HepG2 (cell line): ENCODE results near the gene FAT1. TPM values are rescaled to one million over a fixed set of nuclear protein-coding genes. Genes with fewer than 3 reads are reported as not detected.

Source experiments
- CAMTA2 ChIP-seq: sonication (generic); formaldehyde crosslinking; IDR thresholded peaks from 2 replicates; pipeline ENCODE4 v1.4.0; 2020; ENCODE audit warnings: mild to moderate bottlenecking, missing genetic modification reagents, borderline replicate concordance
- CENPT ChIP-seq: sonication (generic); formaldehyde crosslinking; IDR thresholded peaks from 2 replicates; pipeline ENCODE4 v1.8.0; 2022; ENCODE audit warnings: low read depth, mild to moderate bottlenecking, moderate library complexity, missing genetic modification reagents
- EEA1 ChIP-seq: sonication (generic); formaldehyde crosslinking; IDR thresholded peaks from 2 replicates; pipeline ENCODE4 v1.5.1; 2020; ENCODE audit warnings: mild to moderate bottlenecking, missing genetic modification reagents, borderline replicate concordance
- ETV5 ChIP-seq: IDR thresholded peaks from 2 replicates; pipeline ENCODE4 v1.6.1; 2018; ENCODE audit warnings: missing biosample characterization, missing genetic modification reagents, inconsistent platforms, borderline replicate concordance
- GZF1 ChIP-seq: sonication (generic); formaldehyde crosslinking; IDR thresholded peaks from 2 replicates; pipeline ENCODE4 v1.5.1; 2020; ENCODE audit warnings: mild to moderate bottlenecking, missing genetic modification reagents
- HNF4A ChIP-seq: sonication (generic); formaldehyde crosslinking; IDR thresholded peaks from 2 replicates; pipeline ENCODE4 v1.4.0; 2020; ENCODE audit warnings: missing genetic modification reagents
- KDM6A ChIP-seq: IDR thresholded peaks from 2 replicates; pipeline ENCODE4 v1.6.1; 2016; ENCODE audit warnings: low read depth
- KLF13 ChIP-seq: sonication (generic); formaldehyde crosslinking; IDR thresholded peaks from 2 replicates; pipeline ENCODE4 v1.4.0; 2020; ENCODE audit warnings: mild to moderate bottlenecking, missing genetic modification reagents
- MAFF ChIP-seq: IDR thresholded peaks from 2 replicates; pipeline ENCODE4 v1.6.1; 2011; ENCODE audit warnings: low read depth, low read length, improper control_type of control experiment
- MIER2 ChIP-seq: IDR thresholded peaks from 2 replicates; pipeline ENCODE4 v1.6.1; 2016; ENCODE audit warnings: missing biosample characterization, missing genetic modification reagents
- MTA1 ChIP-seq: sonication (generic); formaldehyde crosslinking; IDR thresholded peaks from 2 replicates; pipeline ENCODE4 v1.4.0; 2020; ENCODE audit warnings: missing genetic modification reagents, mild to moderate bottlenecking, borderline replicate concordance
- MXD4 ChIP-seq: IDR thresholded peaks from 2 replicates; pipeline ENCODE4 v1.6.1; 2016; ENCODE audit warnings: mild to moderate bottlenecking, missing biosample characterization, missing genetic modification reagents
- NFRKB ChIP-seq: fragments of 450-650 bp; IDR thresholded peaks from 2 replicates; pipeline ENCODE4 v1.6.1; 2017
- RBFOX2 ChIP-seq: fragments of 200-400 bp; formaldehyde crosslinking; IDR thresholded peaks from 2 replicates; pipeline ENCODE4 v1.6.1; 2017; ENCODE audit warnings: low read depth, mild to moderate bottlenecking, low read length
- RFXAP ChIP-seq: sonication (generic); formaldehyde crosslinking; IDR thresholded peaks from 2 replicates; pipeline ENCODE4 v1.4.0; 2020; ENCODE audit warnings: missing genetic modification reagents, borderline replicate concordance
- STAT6 ChIP-seq: sonication (generic); formaldehyde crosslinking; IDR thresholded peaks from 2 replicates; pipeline ENCODE4 v1.4.0; 2020; ENCODE audit warnings: missing genetic modification reagents, mild to moderate bottlenecking, borderline replicate concordance
- TFE3 ChIP-seq: IDR thresholded peaks from 2 replicates; pipeline ENCODE4 v1.6.1; 2016
- ZBTB38 ChIP-seq: sonication (generic); formaldehyde crosslinking; IDR thresholded peaks from 2 replicates; pipeline ENCODE4 v1.5.1; 2020; ENCODE audit warnings: mild to moderate bottlenecking, missing genetic modification reagents
- ZFAT ChIP-seq: sonication (generic); formaldehyde crosslinking; conservative IDR thresholded peaks from 2 replicates; pipeline ENCODE4 v1.8.1; 2023; ENCODE audit warnings: missing genetic modification reagents, inconsistent platforms
- ZNF296 ChIP-seq: sonication (generic); formaldehyde crosslinking; conservative IDR thresholded peaks from 2 replicates; pipeline ENCODE4 v1.5.0; 2020; ENCODE audit warnings: mild to moderate bottlenecking, missing genetic modification reagents
- ZNF557 ChIP-seq: sonication (generic); formaldehyde crosslinking; IDR thresholded peaks from 2 replicates; pipeline ENCODE4 v1.4.0; 2020; ENCODE audit warnings: missing genetic modification reagents
- ZNF558 ChIP-seq: sonication (generic); formaldehyde crosslinking; IDR thresholded peaks from 2 replicates; pipeline ENCODE4 v1.9.0; 2022; ENCODE audit warnings: mild to moderate bottlenecking, missing genetic modification reagents, borderline replicate concordance
- ZNF605 ChIP-seq: sonication (generic); formaldehyde crosslinking; IDR thresholded peaks from 2 replicates; pipeline ENCODE4 v1.8.0; 2022; ENCODE audit warnings: mild to moderate bottlenecking, missing genetic modification reagents
- ZNF616 ChIP-seq: sonication (generic); formaldehyde crosslinking; IDR thresholded peaks from 2 replicates; pipeline ENCODE4 v1.5.0; 2020; ENCODE audit warnings: low read depth, mild to moderate bottlenecking, missing genetic modification reagents
- ZNF644 ChIP-seq: IDR thresholded peaks from 2 replicates; pipeline ENCODE4 v1.6.1; 2016; ENCODE audit warnings: low read depth
- ZNF703 ChIP-seq: sonication (generic); formaldehyde crosslinking; IDR thresholded peaks from 2 replicates; pipeline ENCODE4 v1.5.1; 2020; ENCODE audit warnings: missing genetic modification reagents, mild to moderate bottlenecking, moderate library complexity, borderline replicate concordance
- ZNF883 ChIP-seq: sonication (generic); formaldehyde crosslinking; IDR thresholded peaks from 2 replicates; pipeline ENCODE4 v1.5.1; 2020; ENCODE audit warnings: mild to moderate bottlenecking, missing genetic modification reagents; ENCODE audit errors: not compliant biosample characterization
- polyA plus RNA-seq, 8 experiments: library from polyadenylated mRNA; depleted of rRNA in 3 of 8; stranded (reverse) in 7 of 8; unstranded in 1 of 8; fragments of >200 nt; fragmentation: Illumina TruSeq in 4 of 8; extraction: Trizol in 4 of 8; gene quantifications; 2 replicates each; pipeline versions ENCODE4 v1.2.1 to v1.2.3, GENCODE V29; 2011 to 2016; ENCODE audit warnings: low read depth in 4 of 8, missing spikeins in 1 of 8, mixed read lengths in 1 of 8; ENCODE audit not compliant: insufficient read depth in 1 of 8
- total RNA-seq, 5 experiments: library from RNA; depleted of rRNA; stranded (reverse); fragments of >200 nt; fragmentation: Illumina TruSeq; extraction: Trizol; gene quantifications; 2 replicates each; pipeline ENCODE4 v1.2.3, GENCODE V29; 2016; ENCODE audit warnings: low read depth in 1 of 5
- TF ChIP-seq, protein P1 (sequence below): sonication (generic); formaldehyde crosslinking; IDR thresholded peaks from 2 replicates; pipeline ENCODE4 v1.8.0; 2022; ENCODE audit warnings: mild to moderate bottlenecking, missing genetic modification reagents, borderline replicate concordance

The FAT1 gene
- total and polyA plus RNA-seq, 2 of the 13 experiments (the other 11 are each of a cell fraction or from before 2014, with no cell fraction given) = 185 to 216 TPM

- TF ChIP-seq ETV5 (peak; percentile 92), ZNF557 (CRISPR knock-in tag) (no peak), MAFF (no peak), CENPT (CRISPR knock-in tag) (no peak), MTA1 (CRISPR knock-in tag) (no peak), STAT6 (CRISPR knock-in tag) (no peak), ZNF644 (peak; percentile 38; the same call in 1 of the 2 replicates), HNF4A (peak; percentile 38), TFE3 (CRISPR knock-in tag) (no peak), GZF1 (CRISPR knock-in tag) (no peak), KDM6A (CRISPR knock-in tag) (no peak), ZFAT (CRISPR knock-in tag) (0 out of 2 replicates have a peak, but pooled peaks have one; percentile 38), MIER2 (CRISPR knock-in tag) (no peak), CAMTA2 (no peak), ZNF605 (CRISPR knock-in tag) (no peak), EEA1 (peak; percentile 51; the same call in 1 of the 2 replicates), MXD4 (no peak), ZNF703 (CRISPR knock-in tag) (no peak), NFRKB (no peak), ZNF883 (CRISPR knock-in tag) (no peak), ZNF616 (no peak), RFXAP (CRISPR knock-in tag) (0 out of 2 replicates have a peak, but pooled peaks have one; percentile 41), ZNF558 (CRISPR knock-in tag) (no peak), RBFOX2 (no peak), ZNF296 (CRISPR knock-in tag) (no peak), KLF13 (CRISPR knock-in tag) (no peak), ZBTB38 (peak; percentile 91)
- TF ChIP-seq, protein P1, sequence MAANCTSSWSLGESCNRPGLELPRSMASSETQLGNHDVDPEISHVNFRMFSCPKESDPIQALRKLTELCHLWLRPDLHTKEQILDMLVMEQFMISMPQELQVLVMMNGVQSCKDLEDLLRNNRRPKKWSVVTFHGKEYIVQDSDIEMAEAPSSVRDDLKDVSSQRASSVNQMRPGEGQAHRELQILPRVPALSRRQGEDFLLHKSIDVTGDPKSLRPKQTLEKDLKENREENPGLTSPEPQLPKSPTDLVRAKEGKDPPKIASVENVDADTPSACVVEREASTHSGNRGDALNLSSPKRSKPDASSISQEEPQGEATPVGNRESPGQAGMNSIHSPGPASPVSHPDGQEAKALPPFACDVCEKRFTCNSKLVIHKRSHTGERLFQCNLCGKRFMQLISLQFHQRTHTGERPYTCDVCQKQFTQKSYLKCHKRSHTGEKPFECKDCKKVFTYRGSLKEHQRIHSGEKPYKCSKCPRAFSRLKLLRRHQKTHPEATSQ (CRISPR knock-in tag) = no peak
These were observed 26.1 kb upstream of the FAT1 start (continued) for GRCh38 chr4:186749611-186750281.
